Memory B cell (primary cell): ENCODE results near the gene FETUB.

Source experiments
- ATAC-seq: fragments of 150-1000 bp; cut with Tn5 transposase; 2 replicates; pipeline ENCODE4 v1.10.0; 2021; ENCODE audit warnings: low read depth, mild to moderate bottlenecking, moderate library complexity
- DNase-seq, 2 donors: peaks; one replicate each; pipeline ENCODE4 v3.0.0; 2022; ENCODE audit warnings: low spot score in 2 of 2
- H3K27ac Mint-ChIP-seq: one replicate; pipeline ENCODE4 v1.8.0; 2022; ENCODE audit warnings: mild to moderate bottlenecking, moderate library complexity, mixed read lengths
- H3K27me3 Mint-ChIP-seq: one replicate; pipeline ENCODE4 v1.8.0; 2022; ENCODE audit warnings: mixed read lengths
- H3K36me3 Mint-ChIP-seq: one replicate; pipeline ENCODE4 v1.8.0; 2022; ENCODE audit warnings: mild to moderate bottlenecking, mixed read lengths
- H3K4me1 Mint-ChIP-seq: one replicate; pipeline ENCODE4 v1.8.0; 2022; ENCODE audit warnings: mixed read lengths
- H3K4me3 Mint-ChIP-seq: one replicate; pipeline ENCODE4 v1.8.0; 2022; ENCODE audit warnings: mild to moderate bottlenecking, moderate library complexity, mixed read lengths
- H3K9me3 Mint-ChIP-seq: one replicate; pipeline ENCODE4 v1.8.0; 2022; ENCODE audit warnings: mixed read lengths

The FETUB gene

DNA sequence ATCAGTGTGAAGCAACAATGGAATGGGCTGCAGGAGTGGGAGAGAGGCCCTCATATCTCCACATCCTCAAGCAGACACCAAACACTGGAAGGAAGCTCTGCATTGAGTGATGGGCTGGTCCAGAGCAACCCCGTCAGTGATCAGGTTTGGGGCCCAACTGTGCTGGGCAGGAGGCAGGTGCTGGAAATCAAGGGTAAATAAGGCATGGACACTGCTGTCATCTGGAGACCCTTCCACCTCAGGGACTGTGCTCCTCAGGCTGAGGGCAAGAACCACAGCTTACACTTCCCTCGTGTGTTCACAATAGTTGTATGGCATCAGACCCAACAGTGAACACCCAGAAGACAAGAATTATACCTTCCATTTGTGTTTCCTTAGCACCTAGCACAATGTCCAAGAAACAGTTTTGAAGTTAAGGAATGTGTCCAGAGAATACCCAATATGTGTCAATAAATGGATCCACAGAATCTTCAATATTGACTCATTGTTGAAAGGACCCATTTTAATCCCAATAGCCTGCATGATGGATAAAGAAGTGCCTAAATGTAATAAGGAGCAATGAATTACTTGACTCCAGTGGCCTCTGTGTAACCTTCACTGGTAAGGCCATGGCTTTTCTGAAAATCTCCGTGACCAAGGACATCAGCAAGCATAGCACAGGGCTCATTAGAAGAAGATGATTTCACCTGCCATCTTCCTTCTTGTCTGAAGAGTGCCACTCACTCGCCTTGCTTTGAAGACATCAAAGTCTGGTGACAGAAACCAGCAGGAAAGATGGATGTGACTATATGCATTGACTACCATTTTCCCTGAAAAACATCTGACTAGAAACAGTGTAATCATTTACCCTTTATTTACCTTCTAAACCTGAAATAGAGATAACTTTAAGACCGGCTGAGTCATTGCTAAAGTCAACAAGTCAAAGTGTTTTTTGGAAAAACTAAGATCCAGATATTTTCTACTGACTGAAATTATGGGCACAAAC is 34.3 kb upstream of the FETUB start:
- no peaks in the 10 kb centered on the region for H3K9me3 Mint-ChIP-seq
- DNase-seq (no peak), ATAC-seq (no peak)
- H3K27ac Mint-ChIP-seq, result no peak overlapping the region
- H3K4me3 Mint-ChIP-seq, result no peak overlapping the region
- no peaks in the 10 kb centered on the region for H3K36me3 Mint-ChIP-seq
- H3K27me3 Mint-ChIP-seq, result peaks cover 5% of the 10 kb centered on the region
- H3K4me1 Mint-ChIP-seq, result peaks cover 2% of the 10 kb centered on the region

DNA sequence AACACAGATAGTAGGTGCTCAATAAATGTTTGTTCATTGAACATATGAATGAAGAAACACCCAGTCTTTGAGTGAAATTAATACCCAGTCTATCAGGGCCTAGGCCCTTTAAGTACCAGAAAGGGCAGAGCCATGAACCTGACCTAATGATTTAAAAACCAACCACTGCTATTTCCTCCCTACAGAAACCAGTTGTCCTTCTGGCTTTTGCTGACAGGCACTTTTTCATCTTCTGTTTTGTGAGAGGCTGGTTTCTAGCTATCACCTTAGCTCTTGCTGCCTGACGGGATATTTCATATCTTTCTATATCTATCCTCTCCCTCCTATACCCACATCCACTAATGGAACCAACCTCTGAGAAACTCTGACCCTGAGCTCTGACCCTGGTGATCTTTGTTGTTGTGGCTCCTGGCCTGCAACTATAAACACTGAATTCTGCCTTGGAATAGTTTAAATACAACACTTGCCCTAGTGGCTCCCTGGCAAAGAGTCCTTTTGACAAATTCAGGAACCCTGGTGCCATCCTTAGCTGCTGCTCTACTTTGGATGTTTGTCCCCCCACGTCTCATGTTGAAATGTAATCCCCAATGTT is 31.5 kb upstream of the FETUB start:
- Mint-ChIP-seq H3K36me3 (no peaks in the 10 kb centered on the region), H3K4me1 (no peaks in the 10 kb centered on the region), H3K9me3 (no peaks in the 10 kb centered on the region), H3K4me3 (no peak overlapping the region), H3K27ac (no peak overlapping the region), H3K27me3 (peaks cover 11% of the 10 kb centered on the region)
- DNase-seq, result no peak
- no peak for ATAC-seq

DNA sequence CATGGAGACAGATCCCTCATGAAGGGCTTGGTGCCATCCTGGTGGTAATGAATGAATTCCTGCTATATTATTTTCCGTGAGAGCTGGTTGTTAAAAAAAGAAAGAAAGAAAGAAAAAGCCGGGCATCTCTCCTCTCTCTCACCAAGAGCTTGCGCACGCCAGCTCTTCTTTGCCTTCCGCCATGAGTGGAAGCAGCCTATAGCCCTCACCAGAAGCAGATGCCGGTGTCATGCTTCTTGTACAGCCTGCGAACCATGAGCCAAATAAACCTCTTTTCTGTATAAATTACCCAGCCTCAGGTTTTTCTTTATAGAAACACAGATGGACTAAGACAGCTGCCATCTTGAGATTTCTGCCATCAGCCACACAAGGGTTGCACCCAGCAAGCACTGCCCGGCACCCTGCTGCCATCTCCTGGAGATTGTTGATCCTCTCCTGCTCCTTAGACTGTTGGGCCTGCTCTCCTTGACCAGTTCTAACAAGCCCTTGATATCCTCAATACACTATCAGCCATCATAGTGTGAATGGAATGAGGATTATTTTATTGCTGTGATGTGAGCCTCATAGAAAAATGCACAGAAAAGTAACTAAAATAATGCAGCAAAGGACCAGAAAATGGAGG is 30.8 kb upstream of the FETUB start:
- DNase-seq, result no peak
- no peak for ATAC-seq
- H3K9me3 Mint-ChIP-seq, result no peaks in the 10 kb centered on the region

DNA sequence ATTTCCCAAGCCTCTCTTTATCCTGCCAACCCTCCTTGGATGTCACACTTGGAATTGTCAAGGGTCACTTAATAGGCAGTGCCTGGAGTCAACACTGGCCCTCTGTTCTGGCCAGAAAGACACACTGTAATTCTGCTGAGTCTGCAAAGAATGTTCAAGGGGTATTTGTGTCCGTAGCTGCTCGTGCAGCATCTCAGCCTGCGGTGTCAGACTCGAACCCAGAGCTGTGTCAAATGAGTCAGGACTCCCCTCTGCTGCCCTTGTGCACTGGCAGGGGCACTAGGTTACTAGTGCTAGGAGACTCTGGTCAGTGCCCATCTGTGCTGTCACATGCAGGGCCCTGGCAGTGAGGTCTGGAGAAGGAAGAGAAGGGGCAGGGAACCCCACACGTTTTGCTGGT is 28.1 kb upstream of the FETUB start:
- ATAC-seq, result no peak
- H3K4me3 Mint-ChIP-seq, result no peak overlapping the region
- no peak overlapping the region for H3K27ac Mint-ChIP-seq
- no peaks in the 10 kb centered on the region for H3K36me3 Mint-ChIP-seq
- no peak for DNase-seq
- peaks cover 9% of the 10 kb centered on the region for H3K4me1 Mint-ChIP-seq
- H3K9me3 Mint-ChIP-seq, result no peaks in the 10 kb centered on the region
- peaks cover 9% of the 10 kb centered on the region for H3K27me3 Mint-ChIP-seq

More for the DNA sequence above, 30.8 kb upstream of the FETUB start:
- Mint-ChIP-seq H3K27me3 (peaks cover 9% of the 10 kb centered on the region), H3K4me1 (peaks cover 1% of the 10 kb centered on the region), H3K36me3 (no peaks in the 10 kb centered on the region), H3K4me3 (no peak overlapping the region), H3K27ac (no peak overlapping the region)

DNA sequence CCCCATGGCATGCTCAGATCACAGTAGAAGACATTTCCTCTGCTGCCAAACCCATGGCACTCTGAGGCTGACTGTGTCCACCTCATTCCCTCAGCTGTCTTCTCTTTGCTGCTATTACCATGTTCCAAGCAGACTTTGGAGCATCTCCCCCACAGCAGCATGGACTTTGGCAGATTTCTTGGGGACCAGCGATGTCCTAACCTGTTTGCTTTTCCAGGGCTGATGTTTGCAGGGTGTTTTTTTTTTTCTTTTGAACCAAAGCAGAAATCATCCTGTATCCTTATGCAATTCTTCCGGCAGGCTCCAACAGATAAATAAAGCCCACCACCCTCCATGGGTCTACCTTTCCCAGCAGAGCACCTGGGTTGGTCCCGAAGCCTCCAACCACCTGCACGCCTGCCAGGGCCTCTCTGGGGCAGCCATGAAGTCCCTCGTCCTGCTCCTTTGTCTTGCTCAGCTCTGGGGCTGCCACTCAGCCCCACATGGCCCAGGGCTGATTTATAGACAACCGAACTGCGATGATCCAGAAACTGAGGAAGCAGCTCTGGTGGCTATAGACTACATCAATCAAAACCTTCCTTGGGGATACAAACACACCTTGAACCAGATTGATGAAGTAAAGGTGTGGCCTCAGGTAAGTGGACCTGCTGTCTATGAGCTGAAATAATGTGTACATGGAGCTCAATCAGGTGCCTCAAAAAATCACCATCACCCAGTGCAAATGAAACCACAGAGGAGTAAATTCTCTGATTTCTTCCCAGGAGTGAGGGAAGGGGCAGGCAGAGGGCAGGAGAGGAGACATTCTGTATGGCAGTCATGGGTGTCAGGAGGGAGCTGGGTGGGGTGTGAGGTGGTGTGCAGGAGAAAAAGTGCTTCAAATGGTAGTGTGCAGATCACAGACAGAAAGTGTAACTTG is 27.2 kb upstream of the FETUB start, which contains the start of gene AHSG:
Gene AHSG, plus strand, starts transcription at position 340 of the 916 bp plus-strand sequence. Its CDS starts 82 bp downstream, at position 422.
- Mint-ChIP-seq H3K27ac (no peak within 1 kb of the TSS), H3K4me3 (no peak within 1 kb of the TSS)

DNA sequence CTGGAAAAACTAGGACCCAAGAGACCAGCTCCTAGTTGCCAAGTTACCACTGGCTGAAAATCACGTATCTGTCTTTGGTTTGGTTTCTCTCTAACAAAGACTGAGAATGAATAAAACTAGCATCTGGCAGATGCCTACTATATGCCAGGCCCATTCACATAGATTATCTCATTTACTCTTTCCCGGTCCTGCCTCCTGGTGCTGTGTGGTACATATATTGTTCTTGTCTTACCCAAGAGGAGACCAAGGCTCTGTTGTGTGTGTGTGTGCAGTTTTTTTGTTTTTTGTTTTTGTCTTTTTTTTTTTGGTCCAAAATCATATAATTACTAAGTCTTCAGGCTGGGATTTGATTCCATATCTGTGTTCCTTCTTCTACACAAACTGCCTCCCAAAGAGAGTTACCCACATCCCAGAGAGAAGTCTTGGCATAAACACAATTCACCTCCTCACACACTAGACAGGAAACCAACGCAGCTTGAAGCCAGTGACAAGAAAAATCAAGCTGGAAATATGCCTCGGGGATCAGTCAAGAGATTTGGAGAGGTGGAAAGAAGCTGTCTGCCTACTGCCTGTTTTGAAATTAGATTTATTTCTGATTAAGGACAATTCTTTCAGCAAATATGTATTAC is 26.4 kb upstream of the FETUB start:
- DNase-seq (no peak), ATAC-seq (no peak)
- no peaks in the 10 kb centered on the region for H3K9me3 Mint-ChIP-seq
- peaks cover 14% of the 10 kb centered on the region for H3K27me3 Mint-ChIP-seq
- peaks cover 11% of the 10 kb centered on the region for H3K4me1 Mint-ChIP-seq
- no peaks in the 10 kb centered on the region for H3K36me3 Mint-ChIP-seq
- H3K4me3 Mint-ChIP-seq, result no peak overlapping the region
- H3K27ac Mint-ChIP-seq, result no peak overlapping the region

More for the DNA sequence above, 27.2 kb upstream of the FETUB start, which contains the start of gene AHSG:
- Mint-ChIP-seq H3K9me3 (no peaks in the 10 kb centered on the region), H3K4me1 (peaks cover 11% of the 10 kb centered on the region), H3K36me3 (no peaks in the 10 kb centered on the region), H3K27me3 (peaks cover 11% of the 10 kb centered on the region)
- ATAC-seq (no peak), DNase-seq (no peak)

DNA sequence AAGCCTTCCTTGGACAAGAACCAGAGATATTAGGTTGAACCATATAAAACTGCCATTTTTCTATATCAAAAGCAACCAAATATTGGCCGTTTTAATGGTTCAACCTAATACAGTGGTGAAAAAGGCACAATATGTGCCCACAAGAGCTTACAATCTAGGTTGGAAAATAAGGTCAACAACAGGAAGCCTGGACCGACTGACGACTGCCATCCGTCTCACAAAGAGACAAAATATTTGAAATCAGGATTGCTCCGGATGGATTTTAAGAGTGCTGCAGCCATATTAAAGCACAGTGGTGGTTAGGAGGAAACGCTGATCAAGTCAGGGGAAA is 26.0 kb upstream of the FETUB start:
- H3K9me3 Mint-ChIP-seq, result no peaks in the 10 kb centered on the region
- H3K4me1 Mint-ChIP-seq, result peaks cover 11% of the 10 kb centered on the region
- H3K27me3 Mint-ChIP-seq, result peaks cover 14% of the 10 kb centered on the region
- no peak for DNase-seq
- H3K4me3 Mint-ChIP-seq, result peak overlapping the region; percentile 54
- no peak for ATAC-seq
- peak overlapping the region; percentile 8 for H3K27ac Mint-ChIP-seq
- no peaks in the 10 kb centered on the region for H3K36me3 Mint-ChIP-seq

DNA sequence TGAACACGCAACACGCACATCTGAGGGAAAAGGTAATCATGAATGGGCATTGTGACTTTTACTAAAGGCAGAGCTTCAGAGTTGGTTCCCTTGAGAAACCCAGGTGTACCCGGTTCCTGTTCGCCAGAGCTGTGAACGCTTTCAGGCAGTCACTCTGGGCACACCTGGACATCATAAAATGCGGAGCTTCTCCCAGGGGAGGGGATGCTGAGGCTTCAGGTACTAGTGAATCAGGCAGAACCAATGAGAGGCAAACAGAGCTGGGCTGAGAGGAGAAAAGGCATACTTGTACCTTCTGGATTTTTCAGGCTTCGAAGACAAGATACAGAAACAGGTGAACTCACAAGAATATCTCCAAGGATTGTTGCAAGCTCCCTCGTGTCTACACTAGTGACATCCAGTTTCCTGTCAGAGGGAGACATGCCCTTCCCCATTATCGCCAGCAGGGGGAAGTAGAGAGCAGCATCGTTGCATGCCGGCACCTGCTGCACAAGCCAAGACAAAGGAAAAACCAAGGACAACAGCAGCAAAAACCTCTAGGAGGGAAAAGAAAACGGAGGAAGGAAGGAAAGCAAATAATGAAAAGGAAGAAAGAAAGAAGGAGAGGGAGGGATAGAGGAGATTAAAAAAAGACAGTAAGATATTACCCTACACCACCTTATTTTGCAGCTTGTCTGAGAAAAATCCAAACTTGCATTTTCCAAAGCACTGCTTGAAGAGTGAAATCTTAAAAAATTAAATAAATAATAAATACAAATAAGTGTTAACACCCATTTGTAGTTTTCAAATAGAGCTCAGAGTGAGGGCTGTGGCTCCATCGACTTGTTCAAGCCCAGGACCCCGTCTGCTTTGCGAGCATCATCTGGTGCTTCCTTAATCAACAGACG is 25.4 kb upstream of the FETUB start:
- H3K27ac Mint-ChIP-seq, result peak overlapping the region; percentile 8
- H3K27me3 Mint-ChIP-seq, result peaks cover 14% of the 10 kb centered on the region
- no peaks in the 10 kb centered on the region for H3K36me3 Mint-ChIP-seq
- DNase-seq (peak; percentile 79 to 80), ATAC-seq (peak; percentile 59)
- no peaks in the 10 kb centered on the region for H3K9me3 Mint-ChIP-seq
- peaks cover 11% of the 10 kb centered on the region for H3K4me1 Mint-ChIP-seq
- peak overlapping the region; percentile 54 for H3K4me3 Mint-ChIP-seq

DNA sequence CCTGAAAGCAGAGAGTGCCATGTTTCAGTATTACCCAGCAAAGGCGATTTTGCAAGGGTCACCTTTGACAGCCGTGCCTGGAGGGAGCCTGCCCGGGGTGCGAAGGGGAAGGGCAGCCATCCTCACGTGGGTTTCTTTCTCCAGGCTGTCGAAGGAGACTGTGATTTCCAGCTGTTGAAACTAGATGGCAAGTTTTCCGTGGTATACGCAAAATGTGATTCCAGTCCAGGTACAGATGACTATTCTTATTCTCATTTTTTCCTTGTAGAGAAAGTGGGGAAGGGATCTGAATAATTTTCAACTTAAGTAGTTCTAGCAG is 23.9 kb upstream of the FETUB start:
- no peak for ATAC-seq
- Mint-ChIP-seq H3K9me3 (no peaks in the 10 kb centered on the region), H3K27ac (no peak overlapping the region), H3K4me1 (peaks cover 11% of the 10 kb centered on the region), H3K36me3 (no peaks in the 10 kb centered on the region), H3K4me3 (no peak overlapping the region), H3K27me3 (peaks cover 14% of the 10 kb centered on the region)
- DNase-seq, result no peak

DNA sequence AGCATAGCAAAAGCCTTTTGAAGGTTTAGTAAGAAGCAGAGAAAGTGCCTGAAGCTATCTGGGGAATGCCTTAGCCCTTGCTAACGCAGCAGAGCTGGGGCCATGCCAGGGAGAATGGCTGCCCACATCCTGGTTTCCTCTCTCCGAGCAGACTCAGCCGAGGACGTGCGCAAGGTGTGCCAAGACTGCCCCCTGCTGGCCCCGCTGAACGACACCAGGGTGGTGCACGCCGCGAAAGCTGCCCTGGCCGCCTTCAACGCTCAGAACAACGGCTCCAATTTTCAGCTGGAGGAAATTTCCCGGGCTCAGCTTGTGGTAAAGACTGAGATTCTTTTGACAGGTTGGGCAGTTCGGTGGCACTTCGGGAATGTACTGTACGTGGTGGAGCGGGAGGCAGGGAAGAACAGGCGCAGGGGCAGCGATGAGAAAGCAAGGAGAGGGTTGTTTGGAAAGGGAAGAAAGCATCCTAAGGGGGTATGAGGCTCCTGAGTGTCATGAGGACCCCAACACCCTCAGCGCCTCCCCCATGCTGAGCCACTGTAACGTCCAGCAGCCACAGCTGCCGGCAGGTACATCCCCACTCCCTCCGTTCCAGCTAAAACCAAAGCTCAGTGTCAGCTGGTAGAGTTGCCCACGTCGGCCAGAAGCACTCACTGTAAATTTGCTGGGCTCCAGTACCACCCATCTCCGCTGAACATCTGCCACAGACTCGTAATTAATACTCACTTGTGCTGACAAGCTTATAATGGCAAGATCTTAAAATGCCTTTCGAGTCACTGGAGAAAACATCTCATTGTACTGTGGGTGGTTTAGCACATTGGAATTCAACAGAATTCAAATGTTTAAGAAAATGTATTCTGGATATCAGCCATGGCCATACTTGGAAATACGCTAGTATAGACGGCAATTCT is 22.9 kb upstream of the FETUB start:
- H3K36me3 Mint-ChIP-seq, result no peaks in the 10 kb centered on the region
- no peaks in the 10 kb centered on the region for H3K9me3 Mint-ChIP-seq
- DNase-seq, result peak; percentile 73 to 75
- H3K27ac Mint-ChIP-seq, result peak overlapping the region; percentile 78
- peak overlapping the region; percentile 66 for H3K4me3 Mint-ChIP-seq
- peak; percentile 91 for ATAC-seq
- peaks cover 11% of the 10 kb centered on the region for H3K4me1 Mint-ChIP-seq
- peaks cover 14% of the 10 kb centered on the region for H3K27me3 Mint-ChIP-seq

DNA sequence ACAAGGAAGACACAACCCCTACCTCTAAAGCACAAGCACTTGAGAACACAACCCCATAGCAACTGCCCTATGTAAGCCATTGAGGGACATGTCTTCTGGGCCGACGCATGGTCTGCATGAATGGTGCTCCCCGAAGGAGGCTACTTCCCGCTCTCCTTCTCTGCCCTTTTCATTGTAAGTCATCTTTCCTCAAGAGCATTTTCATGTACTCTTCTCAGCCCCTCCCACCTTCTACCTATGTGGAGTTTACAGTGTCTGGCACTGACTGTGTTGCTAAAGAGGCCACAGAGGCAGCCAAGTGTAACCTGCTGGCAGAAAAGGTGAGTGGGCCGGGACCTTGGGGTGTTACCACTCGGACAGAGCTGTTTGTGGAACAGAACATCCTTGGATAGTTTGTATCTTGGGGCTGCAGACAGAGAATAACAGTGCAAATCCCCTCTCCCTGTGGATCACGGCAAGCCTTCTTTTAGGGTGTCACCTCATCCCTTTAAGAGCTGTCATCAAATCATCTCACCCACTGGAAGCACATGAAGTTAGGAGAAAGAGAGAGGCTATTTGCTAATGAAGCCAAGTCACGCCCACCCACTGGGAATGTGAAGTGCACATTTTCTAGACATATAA is 21.8 kb upstream of the FETUB start:
- peaks cover 8% of the 10 kb centered on the region for H3K27me3 Mint-ChIP-seq
- no peak for DNase-seq
- H3K9me3 Mint-ChIP-seq, result no peaks in the 10 kb centered on the region
- no peak overlapping the region for H3K27ac Mint-ChIP-seq
- H3K4me1 Mint-ChIP-seq, result peaks cover 11% of the 10 kb centered on the region
- no peak overlapping the region for H3K4me3 Mint-ChIP-seq
- ATAC-seq, result no peak
- no peaks in the 10 kb centered on the region for H3K36me3 Mint-ChIP-seq
